Measurements from ENCODE around the gene HDAC1. TPM values are rescaled to one million over a fixed set of nuclear protein-coding genes. Genes with fewer than 3 reads are reported as not detected.

Gene HDAC1
- total and polyA plus RNA-seq, 2 of the 4 experiments (the other 2 are of a cell fraction) = 95.5 to 139 TPM

DNA sequence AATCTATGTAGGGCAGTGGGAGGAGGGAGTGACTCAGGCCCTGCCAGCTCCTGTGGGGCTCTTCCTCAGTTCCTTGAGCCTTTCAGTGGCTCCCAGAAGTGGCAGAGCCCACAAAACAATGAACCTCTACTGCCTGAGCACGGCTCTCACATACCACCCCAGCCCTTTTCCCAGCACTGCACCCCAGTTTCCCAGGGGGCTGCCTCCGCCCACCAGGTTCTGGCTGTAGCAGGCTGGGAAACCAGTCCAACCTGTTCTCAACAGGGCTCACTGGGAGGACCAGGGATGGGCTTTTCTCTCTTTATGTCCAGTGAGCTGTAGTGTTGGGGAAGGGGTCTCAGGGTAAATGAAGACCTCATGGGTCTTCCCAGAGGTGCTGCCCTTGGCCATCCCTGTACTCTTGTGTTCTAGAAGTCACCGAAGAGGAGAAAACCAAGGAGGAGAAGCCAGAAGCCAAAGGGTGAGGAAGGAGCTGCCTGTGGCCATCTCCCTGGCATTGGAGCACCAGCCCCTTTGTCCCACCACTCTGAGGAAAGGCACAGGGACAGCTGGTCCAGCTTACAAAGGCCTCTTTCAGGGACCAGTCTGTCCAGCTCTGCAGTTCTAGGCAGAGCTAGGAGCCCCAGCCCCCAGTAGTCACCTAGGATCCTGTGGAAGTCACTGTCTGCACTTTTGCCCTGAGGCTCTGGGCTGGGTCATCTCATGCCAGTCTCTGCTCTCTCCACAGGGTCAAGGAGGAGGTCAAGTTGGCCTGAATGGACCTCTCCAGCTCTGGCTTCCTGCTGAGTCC, 40.6 kb downstream of the HDAC1 start:
- Histone ChIP-seq H3K14ac (replicated peaks; ENCODE audit: low read depth, low read length) (no peak overlapping the region), H3K9ac (ENCODE audit: low read depth, low read length) (no peak overlapping the region), H2AK5ac (ENCODE audit: low read depth, low read length) (no peak overlapping the region), H3K4me3 (ENCODE audit: insufficient read depth, low read depth, low read length) (no peak overlapping the region), H4K8ac (ENCODE audit: low read depth in 2 of 2, low read length in 2 of 2) (no peak overlapping the region), H3K18ac (ENCODE audit: low read depth, low read length) (no peak overlapping the region), H2BK5ac (ENCODE audit: low read depth, low read length, poor library complexity, severe bottlenecking) (no peak overlapping the region), H2BK15ac (ENCODE audit: low read depth, low read length) (no peak overlapping the region), H3K36me3 (ENCODE audit: control insufficient read depth, insufficient read depth, low read length) (peaks cover 60% of the 10 kb centered on the region), H3K27ac (ENCODE audit: insufficient read depth, low read length) (no peak overlapping the region), H2AFZ (replicated peaks; ENCODE audit: low read length, poor library complexity) (no peak overlapping the region), H3K4me2 (ENCODE audit: low read depth, low read length) (no peak overlapping the region), H2AK9ac (replicated peaks; ENCODE audit: low read depth, low read length, poor library complexity) (no peak overlapping the region), H3K4ac (ENCODE audit: low read depth, low read length) (no peak overlapping the region), H2BK120ac (ENCODE audit: low read depth, low read length) (no peak overlapping the region), H3K9me3 (ENCODE audit: control insufficient read depth, insufficient read depth, low read length) (no peaks in the 10 kb centered on the region), H3K56ac (ENCODE audit: extremely low read depth, insufficient read depth, low read length) (no peak overlapping the region), H3K23ac (ENCODE audit: low read depth, low read length) (peak overlapping the region; percentile 8; the same call in 1 of the 2 replicates), H4K5ac (ENCODE audit: low read depth, low read length) (no peak overlapping the region), H3K4me1 (ENCODE audit: control insufficient read depth, insufficient read depth, low read length) (peaks cover 6% of the 10 kb centered on the region), H3K9me1 (ENCODE audit: insufficient read depth, low read length) (peaks cover 12% of the 10 kb centered on the region; the same call in 1 of the 2 replicates), H3K79me1 (ENCODE audit: low read depth in 1 of 2, low read length in 2 of 2) (peaks cover 19 to 68% of the 10 kb centered on the region in 2 experiments; a peak in 3 of 4 replicates), H3K27me3 (ENCODE audit: control insufficient read depth, insufficient read depth, low read length) (no peaks in the 10 kb centered on the region), H2BK20ac (ENCODE audit: low read depth, low read length) (no peak overlapping the region), H4K91ac (ENCODE audit: insufficient read depth, low read depth, low read length) (no peak overlapping the region), H4K20me1 (ENCODE audit: insufficient read depth, low read length) (peaks cover 34% of the 10 kb centered on the region)
- in situ Hi-C loops (cut with MboI; ENCODE audit: low sequenced_read_pairs) = no loop called here
- peak; percentile 50 for TF ChIP-seq POLR2A (IDR thresholded peaks at IDR 0.05; ENCODE audit: low read depth, low read length)
- no peak for TF ChIP-seq SMC3 (IDR thresholded peaks at IDR 0.05; ENCODE audit: low read depth, low read length)
- dilution Hi-C loops (cut with HindIII; ENCODE audit: low sequenced_read_pairs, unreplicated experiment) = no loop called here
- intact Hi-C loops (cut with micrococcal nuclease) = loop anchor here (5.0 kb wide), 1 partner anchor 90 kb away; no protein-coding TSS in a partner anchor
- ATAC-seq (ENCODE audit: low read depth) = no peak
- POLR2A ChIA-PET (ENCODE audit: unreplicated experiment) = interaction anchor here (0.6 kb wide), 1 partner anchor 114 kb away, joined by 3 read pairs; no protein-coding TSS in a partner anchor
- 86% methylated on average over 1 of the region's 3 CpGs; no CpG with 5 or more reads in 1 of the 2 experiments for WGBS, 2 experiments (ENCODE audit: extremely low coverage in 2 of 2, insufficient read length in 1 of 2)
- no peak for DNase-seq
- CTCF ChIA-PET = interaction anchor here (0.7 kb wide), 1 partner anchor 45 kb away, joined by 4 read pairs; no protein-coding TSS in a partner anchor
- no TSS peak for BruUV-seq (replicated peaks)

Data from IMR-90 (cell line).